ENCODE measurements around the gene SERINC5.

The SERINC5 gene

GRCh38 chr5:80083101-80083890 lies 172.6 kb downstream of the SERINC5 start:
- peak; percentile 48 for DNase-seq

GRCh38 chr5:80082731-80083100 lies 173.1 kb downstream of the SERINC5 start:
- peak; percentile 42 for DNase-seq

- no peak for DNase-seq
Observed at GRCh38 chr5:80082281-80082680, 173.6 kb downstream of the SERINC5 start.

GRCh38 chr5:80078921-80079320 lies 176.9 kb downstream of the SERINC5 start:
- DNase-seq = no peak

GRCh38 chr5:80077051-80077714 lies 178.7 kb downstream of the SERINC5 start:
- no peak for DNase-seq

DNA sequence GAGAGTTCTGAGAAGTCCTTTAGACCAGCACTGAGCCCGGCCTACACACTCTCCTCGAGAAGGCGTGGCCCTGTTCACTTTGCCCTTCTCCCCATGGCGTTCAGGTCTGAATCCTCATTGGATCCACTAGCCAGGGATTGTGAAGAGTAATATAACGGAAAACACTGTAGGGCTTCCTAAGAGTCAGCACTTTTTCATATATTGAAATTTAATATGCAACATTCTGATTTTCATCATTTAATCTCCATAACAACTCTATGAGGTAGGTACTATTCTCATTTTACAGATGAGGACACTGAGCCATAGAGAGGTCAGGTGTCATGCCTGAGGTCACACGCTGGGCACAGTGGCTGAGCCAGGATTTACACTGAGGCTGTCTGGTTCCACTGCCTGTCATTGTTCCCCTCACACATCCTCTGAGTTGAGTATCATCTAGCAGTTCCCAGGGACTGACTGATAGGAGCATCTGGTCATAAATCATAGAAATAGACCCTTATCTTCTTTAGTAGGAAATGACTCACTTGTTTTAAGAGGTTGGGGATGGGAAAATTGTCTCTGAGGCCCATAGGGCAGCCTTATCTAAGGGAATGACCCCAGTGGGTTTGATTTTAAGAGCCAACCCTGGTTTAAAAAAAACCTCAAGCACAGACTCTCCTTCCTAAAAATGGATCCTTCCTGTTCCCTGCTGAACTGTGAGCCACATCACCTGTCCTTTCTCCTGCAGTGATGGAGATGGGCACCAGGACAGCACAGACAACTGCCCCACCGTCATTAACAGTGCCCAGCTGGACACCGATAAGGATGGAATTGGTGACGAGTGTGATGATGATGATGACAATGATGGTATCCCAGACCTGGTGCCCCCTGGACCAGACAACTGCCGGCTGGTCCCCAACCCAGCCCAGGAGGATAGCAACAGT lies 179.5 kb downstream of the SERINC5 start:
- DNase-seq = no peak

GRCh38 chr5:80072103-80073073 lies 183.5 kb downstream of the SERINC5 start:
- DNase-seq = no peak

DNA sequence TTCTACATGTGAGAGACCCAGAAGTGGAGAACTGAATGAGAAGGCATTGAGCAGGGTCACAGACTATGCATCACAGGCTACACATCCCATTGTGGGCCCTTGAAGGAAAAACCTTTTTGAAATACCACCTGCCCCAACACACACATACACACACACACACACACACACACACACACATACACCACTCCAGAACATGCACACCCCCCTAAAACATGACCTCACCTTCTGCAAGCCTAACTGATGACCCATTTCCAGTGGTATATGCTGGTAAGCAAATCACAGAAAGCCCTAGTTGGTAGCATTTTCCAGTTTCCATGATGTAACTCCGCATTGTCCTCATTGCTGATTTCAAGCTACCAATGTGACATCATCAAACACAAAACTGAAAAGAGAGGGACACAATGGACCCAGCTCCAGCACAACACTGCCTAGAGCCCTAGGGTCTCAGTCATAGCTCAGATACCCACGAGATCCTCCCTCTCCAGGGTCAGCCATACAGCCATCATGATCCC lies 184.3 kb downstream of the SERINC5 start:
- no peak for DNase-seq

DNA sequence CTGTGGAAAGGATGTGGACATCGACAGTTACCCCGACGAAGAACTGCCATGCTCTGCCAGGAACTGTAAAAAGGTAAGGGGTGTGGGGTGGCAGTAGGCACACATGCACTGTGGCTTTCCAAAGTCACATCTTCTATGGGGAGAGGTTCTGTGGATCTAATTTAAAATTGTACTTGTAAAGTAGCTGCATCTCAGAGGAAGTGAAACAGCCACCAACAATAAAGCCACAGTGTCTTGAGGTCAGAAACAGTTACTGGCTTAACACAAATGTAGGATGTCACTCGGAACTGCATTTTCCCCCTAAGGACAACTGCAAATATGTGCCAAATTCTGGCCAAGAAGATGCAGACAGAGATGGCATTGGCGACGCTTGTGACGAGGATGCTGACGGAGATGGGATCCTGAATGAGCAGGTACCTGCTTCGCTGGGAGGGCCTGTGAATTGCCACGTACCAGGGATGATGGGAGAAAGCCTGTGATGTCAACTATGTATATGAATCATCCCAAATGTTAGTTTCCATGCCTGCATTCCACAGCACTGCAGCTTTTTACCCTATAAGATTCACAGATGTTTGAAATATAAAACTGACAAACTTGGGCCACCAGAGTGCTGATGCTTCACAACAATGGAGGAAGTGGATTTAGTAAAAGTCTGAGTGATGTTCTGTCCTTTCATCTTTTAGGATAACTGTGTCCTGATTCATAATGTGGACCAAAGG lies 185.4 kb downstream of the SERINC5 start:
- DNase-seq = no peak

DNA sequence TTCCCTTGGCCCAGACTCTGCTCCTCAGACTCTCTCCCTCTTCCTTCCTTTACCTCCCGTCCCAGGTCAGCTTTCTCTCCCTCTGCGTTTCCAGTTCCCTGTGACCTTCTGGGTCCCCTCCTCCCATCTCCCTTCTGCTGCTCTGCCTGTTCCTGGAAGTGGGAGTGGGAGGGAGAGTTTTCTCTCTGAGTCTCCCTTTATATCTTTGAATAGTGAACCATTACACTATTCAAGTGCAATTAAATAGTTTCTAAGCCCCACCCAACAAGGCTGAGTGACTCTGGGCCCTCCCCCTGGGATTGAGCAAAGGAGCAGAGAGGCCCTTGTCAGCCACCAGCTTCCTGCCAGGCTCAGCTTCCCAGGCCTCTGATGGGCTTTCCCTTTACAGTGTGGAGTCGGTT lies 185.9 kb downstream of the SERINC5 start:
- no peak for DNase-seq

DNA sequence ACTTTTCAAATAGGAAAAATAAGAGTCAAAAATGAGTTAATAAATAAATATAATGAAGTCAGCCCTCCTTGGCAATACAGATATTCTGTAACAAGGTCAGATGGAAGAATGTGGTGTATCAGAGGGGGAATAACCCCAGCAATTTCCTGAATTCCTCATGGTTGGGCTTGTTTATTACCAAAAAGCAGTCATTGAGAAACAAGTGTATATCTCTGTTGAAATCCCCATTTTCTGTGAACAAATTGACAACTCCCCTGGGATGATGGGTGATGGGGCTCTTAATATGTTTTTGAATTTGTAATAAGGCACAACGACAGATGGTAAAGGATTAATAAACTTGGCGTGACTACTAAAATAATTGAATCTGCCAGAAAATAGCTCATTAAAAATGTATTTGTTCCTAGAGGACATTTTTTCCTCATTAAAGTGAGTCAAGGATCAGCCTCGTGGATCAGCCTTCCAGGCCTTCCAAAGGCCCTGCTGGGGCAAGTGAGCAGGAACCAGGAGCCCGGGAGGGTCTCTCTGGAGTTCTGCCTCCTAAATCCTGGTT lies 186.5 kb downstream of the SERINC5 start:
- no peak for DNase-seq

GRCh38 chr5:80068775-80069174 lies 187.1 kb downstream of the SERINC5 start:
- no peak for DNase-seq

- no peak for DNase-seq
Observed at GRCh38 chr5:80068246-80068636, 187.6 kb downstream of the SERINC5 start.

- no peak for DNase-seq
Observed at GRCh38 chr5:80067531-80068245, 188.2 kb downstream of the SERINC5 start.

GRCh38 chr5:80067016-80067415 lies 188.8 kb downstream of the SERINC5 start:
- no peak for DNase-seq

GRCh38 chr5:80064124-80064523 lies 191.7 kb downstream of the SERINC5 start:
- no peak for DNase-seq
